ENCODE measurements around the gene ARIH1. TPM values are rescaled to one million over a fixed set of nuclear protein-coding genes. Genes with fewer than 3 reads are reported as not detected.

ARIH1 gene
- total RNA-seq, 1 donor from 2014 or later: 159 TPM

GRCh38 chr15:72509484-72509883 lies 35.4 kb downstream of the ARIH1 start:
- no peaks in the 10 kb centered on the region for H3K9me3 ChIP-seq
- no peaks in the 10 kb centered on the region for H3K27me3 ChIP-seq
- no peak for TF ChIP-seq CTCF (IDR thresholded peaks at IDR 0.05)
- H3K36me3 ChIP-seq: no peaks in the 10 kb centered on the region
- no peak overlapping the region for H3K27ac ChIP-seq
- DNase-seq (no peak), ATAC-seq (no peak)
- intact Hi-C loops (cut with DNase I): no loop called here
- H3K4me1 ChIP-seq: peaks cover 4% of the 10 kb centered on the region
- no peak overlapping the region for H3K4me3 ChIP-seq

GRCh38 chr15:72511536-72511935 lies 37.4 kb downstream of the ARIH1 start:
- no peaks in the 10 kb centered on the region for H3K36me3 ChIP-seq
- no peaks in the 10 kb centered on the region for H3K27me3 ChIP-seq
- intact Hi-C loops (cut with DNase I): no loop called here
- H3K4me3 ChIP-seq: no peak overlapping the region
- DNase-seq (no peak), ATAC-seq (no peak)
- TF ChIP-seq CTCF (IDR thresholded peaks at IDR 0.05): no peak
- H3K9me3 ChIP-seq: no peaks in the 10 kb centered on the region
- no peak overlapping the region for H3K27ac ChIP-seq
- peaks cover 4% of the 10 kb centered on the region for H3K4me1 ChIP-seq

- no peak for ATAC-seq
- Histone ChIP-seq H3K4me3 (no peak overlapping the region), H3K27ac (no peak overlapping the region), H3K36me3 (no peaks in the 10 kb centered on the region), H3K27me3 (no peaks in the 10 kb centered on the region), H3K9me3 (no peaks in the 10 kb centered on the region), H3K4me1 (peaks cover 4% of the 10 kb centered on the region)
- intact Hi-C loops (cut with DNase I): no loop called here
- DNase-seq: no peak
- TF ChIP-seq CTCF (IDR thresholded peaks at IDR 0.05): no peak
Observed at GRCh38 chr15:72515591-72516389, 41.7 kb downstream of the ARIH1 start.

- H3K36me3 ChIP-seq: no peaks in the 10 kb centered on the region
- no peak for TF ChIP-seq CTCF (IDR thresholded peaks at IDR 0.05)
- H3K9me3 ChIP-seq: no peaks in the 10 kb centered on the region
- peaks cover 4% of the 10 kb centered on the region for H3K4me1 ChIP-seq
- no peak overlapping the region for H3K4me3 ChIP-seq
- no peak overlapping the region for H3K27ac ChIP-seq
- intact Hi-C loops (cut with DNase I): no loop called here
- DNase-seq: no peak
- no peaks in the 10 kb centered on the region for H3K27me3 ChIP-seq
- ATAC-seq: no peak
Observed at GRCh38 chr15:72516777-72517176, 42.6 kb downstream of the ARIH1 start.

GRCh38 chr15:72521682-72522081 lies 47.6 kb downstream of the ARIH1 start:
- no peak for DNase-seq
- no peak for ATAC-seq
- Histone ChIP-seq H3K36me3 (peaks cover 7% of the 10 kb centered on the region), H3K4me1 (no peaks in the 10 kb centered on the region), H3K27ac (no peak overlapping the region), H3K27me3 (no peaks in the 10 kb centered on the region), H3K9me3 (no peaks in the 10 kb centered on the region), H3K4me3 (no peak overlapping the region)
- intact Hi-C loops (cut with DNase I): no loop called here
- TF ChIP-seq CTCF (IDR thresholded peaks at IDR 0.05): no peak
